ENCODE data around the gene ESPN.

ESPN gene

GRCh38 chr1:6384135-6384534, 40.4 kb upstream of the ESPN start:
- peaks cover 92% of the 10 kb centered on the region for H3K79me2 ChIP-seq (ENCODE audit: insufficient read depth, low read length)
- no peaks in the 10 kb centered on the region for H3K9me3 ChIP-seq (ENCODE audit: insufficient read depth, low read length, severe bottlenecking)
- H3K4me1 ChIP-seq (ENCODE audit: insufficient read depth, low read length): no peaks in the 10 kb centered on the region
- H3K27me3 ChIP-seq (ENCODE audit: insufficient read depth, low read length, poor library complexity): no peaks in the 10 kb centered on the region
- ATAC-seq (ENCODE audit: insufficient read depth, low read depth): no peak
- peaks cover 17% of the 10 kb centered on the region; the same call in 1 of the 2 replicates for H3K36me3 ChIP-seq (ENCODE audit: insufficient read depth, low read length)
- no peak overlapping the region for H2AFZ ChIP-seq (ENCODE audit: low read depth, low read length)
- H3K27ac ChIP-seq (ENCODE audit: low read length): no peak overlapping the region
- no peak overlapping the region for H3K4me3 ChIP-seq (ENCODE audit: low read depth in 1 of 2, low read length in 2 of 2)
- H3K4me2 ChIP-seq (ENCODE audit: insufficient read depth, low read length): no peak overlapping the region
- no peak for DNase-seq
- TF ChIP-seq CTCF (IDR thresholded peaks at IDR 0.05; ENCODE audit: borderline replicate concordance, extremely low read depth, low read length, poor library complexity, severe bottlenecking): no peak
- TF ChIP-seq EZH2 (IDR thresholded peaks at IDR 0.05; ENCODE audit: borderline replicate concordance, low read depth, low read length, severe bottlenecking): no peak
- H3K9ac ChIP-seq (ENCODE audit: low read depth, low read length): no peak overlapping the region
- H4K20me1 ChIP-seq (ENCODE audit: insufficient read depth, low read length): peaks cover 51% of the 10 kb centered on the region

GRCh38 chr1:6384962-6385361, 39.6 kb upstream of the ESPN start:
- no peaks in the 10 kb centered on the region for H3K9me3 ChIP-seq (ENCODE audit: insufficient read depth, low read length, severe bottlenecking)
- no peak for DNase-seq
- H2AFZ ChIP-seq (ENCODE audit: low read depth, low read length): no peak overlapping the region
- H3K4me2 ChIP-seq (ENCODE audit: insufficient read depth, low read length): no peak overlapping the region
- H3K36me3 ChIP-seq (ENCODE audit: insufficient read depth, low read length): peaks cover 20% of the 10 kb centered on the region
- TF ChIP-seq EZH2 (IDR thresholded peaks at IDR 0.05; ENCODE audit: borderline replicate concordance, low read depth, low read length, severe bottlenecking): no peak
- TF ChIP-seq CTCF (IDR thresholded peaks at IDR 0.05; ENCODE audit: borderline replicate concordance, extremely low read depth, low read length, poor library complexity, severe bottlenecking): no peak
- H3K27ac ChIP-seq (ENCODE audit: low read length): no peak overlapping the region
- ATAC-seq (ENCODE audit: insufficient read depth, low read depth): no peak
- H4K20me1 ChIP-seq (ENCODE audit: insufficient read depth, low read length): peaks cover 52% of the 10 kb centered on the region
- no peak overlapping the region for H3K4me3 ChIP-seq (ENCODE audit: low read depth in 1 of 2, low read length in 2 of 2)
- peaks cover 4% of the 10 kb centered on the region for H3K4me1 ChIP-seq (ENCODE audit: insufficient read depth, low read length)
- H3K9ac ChIP-seq (ENCODE audit: low read depth, low read length): no peak overlapping the region
- H3K79me2 ChIP-seq (ENCODE audit: insufficient read depth, low read length): peaks cover 92% of the 10 kb centered on the region
- H3K27me3 ChIP-seq (ENCODE audit: insufficient read depth, low read length, poor library complexity): no peaks in the 10 kb centered on the region

- Histone ChIP-seq H3K36me3 (ENCODE audit: insufficient read depth, low read length) (peaks cover 22% of the 10 kb centered on the region), H3K4me2 (ENCODE audit: insufficient read depth, low read length) (no peak overlapping the region), H3K79me2 (ENCODE audit: insufficient read depth, low read length) (peaks cover 92% of the 10 kb centered on the region), H3K9ac (ENCODE audit: low read depth, low read length) (no peak overlapping the region), H4K20me1 (ENCODE audit: insufficient read depth, low read length) (peaks cover 53% of the 10 kb centered on the region), H3K27me3 (ENCODE audit: insufficient read depth, low read length, poor library complexity) (no peaks in the 10 kb centered on the region), H3K9me3 (ENCODE audit: insufficient read depth, low read length, severe bottlenecking) (no peaks in the 10 kb centered on the region), H2AFZ (ENCODE audit: low read depth, low read length) (no peak overlapping the region), H3K4me1 (ENCODE audit: insufficient read depth, low read length) (peaks cover 10% of the 10 kb centered on the region), H3K27ac (ENCODE audit: low read length) (no peak overlapping the region), H3K4me3 (ENCODE audit: low read depth in 1 of 2, low read length in 2 of 2) (no peak overlapping the region)
- no peak for ATAC-seq (ENCODE audit: insufficient read depth, low read depth)
- no peak for TF ChIP-seq EZH2 (IDR thresholded peaks at IDR 0.05; ENCODE audit: borderline replicate concordance, low read depth, low read length, severe bottlenecking)
- no peak for TF ChIP-seq CTCF (IDR thresholded peaks at IDR 0.05; ENCODE audit: borderline replicate concordance, extremely low read depth, low read length, poor library complexity, severe bottlenecking)
- no peak for DNase-seq
Measured at GRCh38 chr1:6385488-6386191, 38.9 kb upstream of the ESPN start.
